IMR-90 (cell line): ENCODE results near the gene IHH. TPM values are rescaled to one million over a fixed set of nuclear protein-coding genes. Genes with fewer than 3 reads are reported as not detected.

Source experiments
- ATAC-seq: fragments of 200-7000 bp; cut with Tn5 transposase; 2 replicates; pipeline ENCODE4 v1.9.1; 2020; ENCODE audit warnings: low read depth, mild to moderate bottlenecking, moderate library complexity
- BruUV-seq: library from RNA; stranded (reverse); fragments of 400-500 nt; replicated peaks from 2 replicates; lab custom pipeline; 2021; lab: Mats Ljungman, UMichigan
- CTCF ChIA-PET: fragments of 300-600 bp; formaldehyde crosslinking; extraction: SDS; loops from one replicate; lab custom pipeline; 2021; ENCODE audit warnings: antibody characterized with exemption; lab: Yijun Ruan, JAX
- POLR2A ChIA-PET: fragments of 300-600 bp; sonication (Branson Sonifier 250); formaldehyde crosslinking; loops from one replicate; lab custom pipeline; 2022; ENCODE audit warnings: antibody characterized with exemption; ENCODE audit not compliant: unreplicated experiment; lab: Charles Lee
- DNase-seq: peaks from one replicate; pipeline ENCODE4 v3.0.0; 2013
- H2AFZ ChIP-seq: replicated peaks from 2 replicates; pipeline ENCODE3; 2013; ENCODE audit warnings: low read length, mild to moderate bottlenecking; ENCODE audit not compliant: poor library complexity
- H2AK5ac ChIP-seq: 2 replicates; pipeline ENCODE4 v1.6.1; 2013; ENCODE audit warnings: low read depth, low read length, inconsistent platforms
- H2AK9ac ChIP-seq: replicated peaks from 2 replicates; pipeline ENCODE3; 2013; ENCODE audit warnings: mild to moderate bottlenecking, low read depth, low read length, moderate library complexity; ENCODE audit not compliant: poor library complexity
- H2BK120ac ChIP-seq: 2 replicates; pipeline ENCODE4 v1.6.1; 2013; ENCODE audit warnings: low read depth, low read length, inconsistent platforms
- H2BK15ac ChIP-seq: 3 replicates; pipeline ENCODE4 v1.6.1; 2013; ENCODE audit warnings: low read depth, low read length, inconsistent platforms
- H2BK20ac ChIP-seq: 2 replicates; pipeline ENCODE4 v1.6.1; 2013; ENCODE audit warnings: low read depth, mild to moderate bottlenecking, inconsistent platforms, low read length, moderate library complexity
- H2BK5ac ChIP-seq: 2 replicates; pipeline ENCODE4 v1.6.1; 2013; ENCODE audit warnings: mild to moderate bottlenecking, low read depth, low read length, inconsistent platforms; ENCODE audit not compliant: poor library complexity, severe bottlenecking
- H3K14ac ChIP-seq: replicated peaks from 2 replicates; pipeline ENCODE4 v1.6.1; 2013; ENCODE audit warnings: low read depth, low read length, inconsistent platforms
- H3K18ac ChIP-seq: 2 replicates; pipeline ENCODE4 v1.6.1; 2013; ENCODE audit warnings: low read depth, low read length, control low read depth
- H3K23ac ChIP-seq: 2 replicates; pipeline ENCODE4 v1.6.1; 2013; ENCODE audit warnings: low read depth, low read length, inconsistent platforms
- H3K27ac ChIP-seq: 2 replicates; pipeline ENCODE4 v1.5.1; 2013; ENCODE audit warnings: mild to moderate bottlenecking, control low read depth, low read length; ENCODE audit not compliant: insufficient read depth
- H3K27me3 ChIP-seq: 2 replicates; pipeline ENCODE4 v1.6.1; 2013; ENCODE audit warnings: low read length; ENCODE audit not compliant: control insufficient read depth, insufficient read depth
- H3K36me3 ChIP-seq: 2 replicates; pipeline ENCODE4 v1.6.1; 2013; ENCODE audit warnings: low read length, mixed read lengths; ENCODE audit not compliant: control insufficient read depth, insufficient read depth
- H3K4ac ChIP-seq: 2 replicates; pipeline ENCODE4 v1.6.1; 2013; ENCODE audit warnings: low read depth, low read length, inconsistent platforms
- H3K4me1 ChIP-seq: 2 replicates; pipeline ENCODE4 v1.6.1; 2013; ENCODE audit warnings: low read length, mixed read lengths; ENCODE audit not compliant: control insufficient read depth, insufficient read depth
- H3K4me2 ChIP-seq: 2 replicates; pipeline ENCODE4 v1.6.1; 2013; ENCODE audit warnings: low read depth, mild to moderate bottlenecking, control low read depth, low read length, moderate library complexity
- H3K4me3 ChIP-seq: 2 replicates; pipeline ENCODE4 v1.5.1; 2013; ENCODE audit warnings: low read depth, mild to moderate bottlenecking, control low read depth, low read length, moderate library complexity; ENCODE audit not compliant: insufficient read depth
- H3K56ac ChIP-seq: 2 replicates; pipeline ENCODE4 v1.6.1; 2013; ENCODE audit warnings: low read length, inconsistent platforms; ENCODE audit not compliant: insufficient read depth; ENCODE audit errors: extremely low read depth
- H3K79me1 ChIP-seq, 2 experiments: 2 replicates each; pipeline ENCODE4 v1.6.1; 2013; ENCODE audit warnings: low read length in 2 of 2, inconsistent platforms in 1 of 2, low read depth in 1 of 2
- H3K9ac ChIP-seq: 2 replicates; pipeline ENCODE4 v1.6.1; 2013; ENCODE audit warnings: low read depth, low read length, control low read depth
- H3K9me1 ChIP-seq: 2 replicates; pipeline ENCODE4 v1.6.1; 2013; ENCODE audit warnings: low read length, inconsistent platforms; ENCODE audit not compliant: insufficient read depth
- H3K9me3 ChIP-seq: 2 replicates; pipeline ENCODE4 v1.6.1; 2013; ENCODE audit warnings: low read length; ENCODE audit not compliant: control insufficient read depth, insufficient read depth
- H4K20me1 ChIP-seq: 2 replicates; pipeline ENCODE4 v1.6.1; 2013; ENCODE audit warnings: low read length, inconsistent platforms; ENCODE audit not compliant: insufficient read depth
- H4K5ac ChIP-seq: 2 replicates; pipeline ENCODE4 v1.6.1; 2013; ENCODE audit warnings: mild to moderate bottlenecking, low read depth, low read length, control low read depth
- H4K8ac ChIP-seq, 2 experiments: 2 replicates each; pipeline ENCODE4 v1.6.1; 2013; ENCODE audit warnings: low read depth in 2 of 2, low read length in 2 of 2, control low read depth in 1 of 2, inconsistent platforms in 1 of 2
- H4K91ac ChIP-seq: 2 replicates; pipeline ENCODE4 v1.6.1; 2013; ENCODE audit warnings: low read depth, low read length, inconsistent platforms; ENCODE audit not compliant: insufficient read depth
- BHLHE40 ChIP-seq: fragments of 150-350 bp; IDR thresholded peaks from 2 replicates; pipeline ENCODE4 v1.6.1; 2016; ENCODE audit warnings: mild to moderate bottlenecking, low read depth, low read length
- CHD1 ChIP-seq: IDR thresholded peaks from 2 replicates; pipeline ENCODE4 v1.6.1; 2012; ENCODE audit warnings: low read depth, low read length, improper control_type of control experiment
- CTCF ChIP-seq: conservative IDR thresholded peaks from 2 replicates; pipeline ENCODE4 v1.5.1; 2012; ENCODE audit warnings: mild to moderate bottlenecking, low read depth, low read length, improper control_type of control experiment
- FOS ChIP-seq: fragments of 150-350 bp; IDR thresholded peaks from 2 replicates; pipeline ENCODE4 v1.6.1; 2016; ENCODE audit warnings: low read depth, low read length
- MAFK ChIP-seq: IDR thresholded peaks from 2 replicates; pipeline ENCODE4 v1.6.1; 2012; ENCODE audit warnings: low read depth, low read length, improper control_type of control experiment
- MXI1 ChIP-seq: IDR thresholded peaks from 2 replicates; pipeline ENCODE4 v1.6.1; 2012; ENCODE audit warnings: low read depth, mild to moderate bottlenecking, low read length, moderate library complexity, borderline replicate concordance
- NFE2L2 ChIP-seq: fragments of 150-350 bp; IDR thresholded peaks from 2 replicates; pipeline ENCODE4 v1.6.1; 2016; ENCODE audit warnings: low read depth, mild to moderate bottlenecking, low read length
- RCOR1 ChIP-seq: IDR thresholded peaks from 2 replicates; pipeline ENCODE4 v1.6.1; 2012; ENCODE audit warnings: mild to moderate bottlenecking, low read length, improper control_type of control experiment; ENCODE audit not compliant: insufficient replicate concordance
- WGBS, 2 experiments: methylation state at CpG; one replicate each; pipeline versions ENCODE4 v1.1.5 to v1.1.7; 2013; ENCODE audit warnings: missing lambda C conversion rate in 2 of 2; ENCODE audit not compliant: insufficient read length in 1 of 2; ENCODE audit errors: extremely low coverage in 2 of 2; 5-methylcytosine and 5-hydroxymethylcytosine counted together
- dilution Hi-C: fragments of 300-500 bp; cut with HindIII; formaldehyde crosslinking; loops from one replicate; pipeline ENCODE4 v1.14.3; 2018; ENCODE audit warnings: low sequenced_read_pairs; ENCODE audit not compliant: unreplicated experiment
- in situ Hi-C: fragments of 300-500 bp; cut with MboI; formaldehyde crosslinking; loops from 3 replicates; pipeline ENCODE4 v1.14.3; 2019; ENCODE audit warnings: low sequenced_read_pairs, inconsistent platforms, mixed read lengths
- intact Hi-C: fragments of 100-400 bp; cut with micrococcal nuclease; formaldehyde crosslinking; loops from 2 replicates; pipeline ENCODE4 v1.10.0; 2022
- polyA plus RNA-seq, 3 experiments: library from polyadenylated mRNA; depleted of rRNA; stranded (reverse); fragments of >200 nt; gene quantifications; 2 replicates each; pipeline ENCODE4 v1.2.3, GENCODE V29; 2012; ENCODE audit warnings: low replicate concordance in 1 of 3
- total RNA-seq: library from RNA; depleted of rRNA; stranded (reverse); fragments of >200 nt; gene quantifications from 2 replicates; pipeline ENCODE4 v1.2.3, GENCODE V29; 2012

The IHH gene
- total and polyA plus RNA-seq, 2 of the 4 experiments (the other 2 are of a cell fraction): not detected

GRCh38 chr2:219056176-219056895 is 4.4 kb downstream of the IHH start:
- 47% methylated on average over 6 of the region's 9 CpGs; no CpG with 5 or more reads in 1 of the 2 experiments for WGBS, 2 experiments
- Histone ChIP-seq H4K8ac (no peak overlapping the region), H2BK120ac (no peak overlapping the region), H3K4me1 (peaks cover 6% of the 10 kb centered on the region; the same call in 1 of the 2 replicates), H4K91ac (no peak overlapping the region), H3K4me3 (no peak overlapping the region), H3K4me2 (no peak overlapping the region), H3K27ac (no peak overlapping the region), H3K79me1 (no peaks in the 10 kb centered on the region), H3K9ac (no peak overlapping the region), H3K9me1 (no peaks in the 10 kb centered on the region), H3K4ac (no peak overlapping the region), H2BK20ac (no peak overlapping the region), H3K9me3 (no peaks in the 10 kb centered on the region), H3K14ac (no peak overlapping the region), H4K20me1 (no peaks in the 10 kb centered on the region), H2AK9ac (no peak overlapping the region), H2AFZ (no peak overlapping the region), H3K27me3 (peaks cover 90% of the 10 kb centered on the region), H4K5ac (no peak overlapping the region), H2AK5ac (no peak overlapping the region), H2BK5ac (no peak overlapping the region), H3K23ac (no peak overlapping the region), H2BK15ac (no peak overlapping the region), H3K18ac (no peak overlapping the region), H3K36me3 (no peaks in the 10 kb centered on the region), H3K56ac (no peak overlapping the region)
- TF ChIP-seq NFE2L2: no peak
- TF ChIP-seq MAFK: no peak
- no peak for TF ChIP-seq RCOR1
- TF ChIP-seq CTCF: no peak
- TF ChIP-seq MXI1: no peak
- no peak for TF ChIP-seq FOS
- TF ChIP-seq CHD1: no peak
- TF ChIP-seq BHLHE40: no peak
- BruUV-seq: no TSS peak
- DNase-seq: no peak
- ChIA-PET POLR2A (no interaction called here), CTCF (interaction anchor here (1.0 kb wide), 1 partner anchor 63 kb away, joined by 3 read pairs; no protein-coding TSS in a partner anchor)
- intact Hi-C loops: loop anchor here (5.0 kb wide), 1 partner anchor 241 kb away; no protein-coding TSS in a partner anchor
- ATAC-seq: no peak
- dilution Hi-C loops: no loop called here
- in situ Hi-C loops: no loop called here
